Measurements from ENCODE around the gene XYLT1.

XYLT1 gene

DNA sequence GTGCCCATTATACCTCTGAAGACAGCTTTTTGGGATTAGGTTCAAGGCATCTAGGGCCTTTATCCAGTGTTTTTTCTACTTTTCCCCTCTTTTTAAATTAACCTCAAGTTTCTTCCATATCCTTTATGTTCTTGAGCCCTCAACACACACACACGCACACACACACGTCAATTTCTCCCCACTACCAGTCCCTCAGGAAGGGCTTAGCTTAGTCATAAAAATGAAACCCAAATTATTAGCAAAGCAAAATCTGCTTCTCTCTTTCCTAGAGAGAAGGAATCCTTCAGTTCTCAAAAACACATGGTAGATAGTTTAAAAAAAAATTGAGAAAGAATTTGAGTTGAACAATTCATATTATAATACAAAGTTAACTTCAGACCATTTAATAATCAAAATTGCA, 401.1 kb downstream of the XYLT1 start:
- DNase-seq = no peak

GRCh38 chr16:17068524-17068923, 402.2 kb downstream of the XYLT1 start:
- no peak for DNase-seq

DNA sequence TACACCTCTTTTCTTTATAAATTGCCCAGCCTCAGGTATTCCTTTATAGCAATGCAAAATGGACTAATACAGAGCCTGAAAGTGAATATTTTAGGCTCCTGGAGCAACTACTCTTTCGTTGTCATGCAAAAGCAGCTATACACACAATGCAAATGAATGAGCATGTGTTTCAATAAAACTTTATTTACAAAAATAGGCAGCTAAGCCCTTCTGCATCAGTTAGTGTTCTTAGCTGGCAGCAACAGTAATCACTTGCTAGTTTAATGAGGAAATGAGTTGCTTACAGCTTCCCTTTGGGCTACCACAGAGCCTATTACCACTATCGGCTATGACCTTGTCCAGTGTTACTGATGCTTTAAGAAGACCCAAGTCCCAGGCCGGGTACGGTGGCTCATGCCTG, 402.9 kb downstream of the XYLT1 start:
- DNase-seq = no peak

GRCh38 chr16:17063201-17064139, 407.3 kb downstream of the XYLT1 start:
- DNase-seq = no peak

DNA sequence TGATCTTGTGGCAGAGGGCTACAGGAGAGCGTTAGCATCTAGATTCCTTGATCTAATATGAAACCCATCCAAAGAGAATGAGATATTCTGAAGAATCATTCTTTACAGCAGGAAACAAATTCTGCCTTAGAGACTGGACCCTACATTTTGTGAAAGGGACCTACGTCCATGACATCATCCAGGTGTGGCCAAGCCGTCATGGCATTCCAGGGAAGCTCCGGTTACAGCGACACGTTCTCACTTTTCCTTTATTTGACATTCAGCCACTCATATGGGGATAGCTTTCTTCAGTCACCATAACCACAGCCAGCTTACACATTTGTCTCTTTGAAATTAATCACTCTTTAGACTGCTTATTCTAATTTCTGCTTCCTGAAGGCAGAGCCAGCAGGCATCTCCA, 408.1 kb downstream of the XYLT1 start:
- no peak for DNase-seq

- no peak for DNase-seq
Measured at GRCh38 chr16:17061326-17061725, 409.4 kb downstream of the XYLT1 start.

DNA sequence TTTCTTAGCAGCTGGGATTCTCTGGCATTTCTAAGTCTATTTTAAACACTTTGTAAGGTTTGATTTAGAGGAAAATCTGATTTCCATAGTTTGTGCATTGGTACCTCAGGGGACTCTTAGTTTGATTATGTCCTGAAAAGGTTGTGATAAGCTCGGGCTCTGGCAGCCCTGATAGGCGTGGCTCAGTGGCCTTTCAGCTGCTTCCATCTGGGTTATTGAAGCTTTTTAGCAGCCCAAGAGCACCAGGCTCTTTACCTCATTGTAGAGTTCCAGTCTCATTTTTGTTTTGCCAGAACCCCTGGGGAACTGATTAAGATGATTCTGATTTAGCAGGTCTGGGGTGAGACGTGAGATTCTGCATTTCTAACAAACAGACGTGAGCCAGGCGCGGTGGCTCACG, 412.3 kb downstream of the XYLT1 start:
- DNase-seq = no peak

DNA sequence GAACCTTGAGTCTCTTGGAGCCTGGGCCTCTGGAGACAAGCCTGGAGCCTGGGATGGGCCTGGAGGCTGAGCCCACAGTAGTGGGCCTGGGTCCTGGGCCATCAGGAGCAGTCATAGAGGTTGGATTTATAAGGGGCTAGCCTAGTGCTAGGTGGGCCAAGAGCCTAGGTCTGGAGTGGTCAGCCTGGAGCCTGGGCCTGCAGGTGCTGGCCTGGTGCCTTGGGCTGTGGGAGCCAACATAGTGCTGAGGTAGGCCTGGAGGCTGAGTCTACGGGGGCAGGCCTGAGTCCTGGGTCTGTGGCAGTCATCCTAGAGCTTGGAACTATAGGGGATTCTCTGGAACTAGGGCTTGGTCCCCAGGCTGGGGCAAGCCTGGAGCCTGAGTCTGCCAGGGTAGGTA, 414.1 kb downstream of the XYLT1 start:
- DNase-seq = no peak

GRCh38 chr16:17053536-17054160, 417.1 kb downstream of the XYLT1 start:
- DNase-seq = no peak
